ENCODE measurements around the gene KRT33B. TPM values are rescaled to one million over a fixed set of nuclear protein-coding genes. Genes with fewer than 3 reads are reported as not detected.

Gene KRT33B
- total RNA-seq, 1 donor from 2014 or later, result not detected

GRCh38 chr17:41328207-41328606 lies 41.4 kb downstream of the KRT33B start:
- Histone ChIP-seq H3K27me3 (ENCODE audit: insufficient read depth, low read length) (no peaks in the 10 kb centered on the region), H2AFZ (ENCODE audit: low read depth, low read length) (no peak overlapping the region), H3K9ac (ENCODE audit: low read length) (no peak overlapping the region), H3K79me2 (ENCODE audit: insufficient read depth, low read length) (no peaks in the 10 kb centered on the region), H3K4me2 (ENCODE audit: low read length) (no peak overlapping the region), H3K27ac (ENCODE audit: low read depth, low read length) (no peak overlapping the region), H3K36me3 (ENCODE audit: insufficient read depth, low read length) (no peaks in the 10 kb centered on the region), H3K9me3 (ENCODE audit: insufficient read depth, low read depth, low read length) (no peaks in the 10 kb centered on the region), H3K4me3 (ENCODE audit: insufficient read depth, low read depth, low read length) (no peak overlapping the region), H3K4me1 (ENCODE audit: insufficient read depth, low read length) (no peaks in the 10 kb centered on the region), H4K20me1 (ENCODE audit: insufficient read depth, low read length) (no peaks in the 10 kb centered on the region)
- H3K36me3 Mint-ChIP-seq (ENCODE audit: low read depth, unreplicated experiment), result no peaks in the 10 kb centered on the region
- H3K4me1 Mint-ChIP-seq (ENCODE audit: low read depth, unreplicated experiment), result no peaks in the 10 kb centered on the region
- H3K4me3 Mint-ChIP-seq (ENCODE audit: unreplicated experiment), result no peak overlapping the region
- FAIRE-seq (no peak), DNase-seq (ENCODE audit: low read depth) (no peak)
- H3K27ac Mint-ChIP-seq (ENCODE audit: unreplicated experiment), result peak overlapping the region; percentile 58
- H3K9me3 Mint-ChIP-seq (ENCODE audit: unreplicated experiment), result no peaks in the 10 kb centered on the region
- H3K27me3 Mint-ChIP-seq (ENCODE audit: low read depth, unreplicated experiment), result peaks cover 8% of the 10 kb centered on the region
- TF ChIP-seq CTCF (IDR thresholded peaks at IDR 0.05; ENCODE audit: insufficient read depth, low read depth, low read length), result no peak

GRCh38 chr17:41327411-41328120 lies 42.0 kb downstream of the KRT33B start:
- no peaks in the 10 kb centered on the region for H3K4me1 ChIP-seq (ENCODE audit: insufficient read depth, low read length)
- FAIRE-seq (no peak), DNase-seq (ENCODE audit: low read depth) (no peak)
- H3K79me2 ChIP-seq (ENCODE audit: insufficient read depth, low read length), result no peaks in the 10 kb centered on the region
- TF ChIP-seq EZH2 (IDR thresholded peaks at IDR 0.05; ENCODE audit: insufficient read depth, low read length) (no peak), CTCF (IDR thresholded peaks at IDR 0.05; ENCODE audit: insufficient read depth, low read depth, low read length) (no peak)
- no peaks in the 10 kb centered on the region for H3K4me1 Mint-ChIP-seq (ENCODE audit: low read depth, unreplicated experiment)
- H3K9me3 ChIP-seq (ENCODE audit: insufficient read depth, low read depth, low read length), result no peaks in the 10 kb centered on the region
- no peak overlapping the region for H3K27ac Mint-ChIP-seq (ENCODE audit: unreplicated experiment)
- no peaks in the 10 kb centered on the region for H4K20me1 ChIP-seq (ENCODE audit: insufficient read depth, low read length)
- H3K4me3 Mint-ChIP-seq (ENCODE audit: unreplicated experiment), result no peak overlapping the region
- H3K9me3 Mint-ChIP-seq (ENCODE audit: unreplicated experiment), result no peaks in the 10 kb centered on the region
- no peak overlapping the region for H2AFZ ChIP-seq (ENCODE audit: low read depth, low read length)
- H3K4me2 ChIP-seq (ENCODE audit: low read length), result no peak overlapping the region
- H3K9ac ChIP-seq (ENCODE audit: low read length), result no peak overlapping the region
- H3K27me3 ChIP-seq (ENCODE audit: insufficient read depth, low read length), result no peaks in the 10 kb centered on the region
- no peaks in the 10 kb centered on the region for H3K36me3 ChIP-seq (ENCODE audit: insufficient read depth, low read length)
- H3K4me3 ChIP-seq (ENCODE audit: insufficient read depth, low read depth, low read length), result no peak overlapping the region
- no peak overlapping the region for H3K27ac ChIP-seq (ENCODE audit: low read depth, low read length)
- no peaks in the 10 kb centered on the region for H3K36me3 Mint-ChIP-seq (ENCODE audit: low read depth, unreplicated experiment)
- H3K27me3 Mint-ChIP-seq (ENCODE audit: low read depth, unreplicated experiment), result peaks cover 8% of the 10 kb centered on the region
